Measurements from ENCODE around the gene SIRPB2. TPM values are rescaled to one million over a fixed set of nuclear protein-coding genes. Genes with fewer than 3 reads are reported as not detected.

Gene SIRPB2
- total and polyA plus RNA-seq, 9 donors = 0.88 to 3.8 (median 1.4) TPM

DNA sequence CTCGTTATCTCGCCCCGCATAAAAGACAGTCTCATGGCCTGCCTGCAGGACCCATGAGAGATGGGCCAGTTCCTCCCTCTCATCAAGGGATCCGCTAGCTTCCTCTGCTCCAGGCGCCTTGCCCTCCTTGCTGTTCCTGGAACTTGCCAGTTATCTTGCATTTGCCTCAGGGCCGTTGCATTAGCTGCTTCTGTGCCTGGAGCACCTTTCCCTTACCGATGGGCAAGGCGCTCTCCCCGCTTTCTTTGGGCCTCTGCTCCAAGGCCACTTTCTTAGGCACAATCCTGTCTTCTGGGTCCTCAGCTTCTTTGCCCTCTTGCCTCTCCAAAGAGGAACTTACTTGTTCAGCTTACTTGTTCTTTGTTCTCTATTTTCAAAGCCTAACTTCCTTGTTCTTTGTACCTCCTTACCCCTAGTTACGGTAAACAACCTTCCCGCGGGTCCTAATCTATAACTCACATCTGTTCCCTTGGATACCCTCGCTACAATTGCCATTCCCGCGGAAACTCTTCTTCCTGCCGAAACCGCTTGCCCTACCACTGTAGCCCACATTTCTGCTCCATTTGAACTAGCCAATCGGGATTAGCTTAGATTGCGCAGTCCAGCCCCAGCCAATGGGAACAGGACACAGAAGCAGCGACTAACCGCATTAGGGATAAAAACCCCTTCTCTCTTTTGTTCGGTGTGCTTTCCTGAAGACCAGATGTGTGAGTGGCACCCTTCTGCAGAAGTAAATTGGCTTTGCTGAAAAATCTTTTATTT lies 23.7 kb downstream of the SIRPB2 start:
- TF ChIP-seq, protein P1, sequence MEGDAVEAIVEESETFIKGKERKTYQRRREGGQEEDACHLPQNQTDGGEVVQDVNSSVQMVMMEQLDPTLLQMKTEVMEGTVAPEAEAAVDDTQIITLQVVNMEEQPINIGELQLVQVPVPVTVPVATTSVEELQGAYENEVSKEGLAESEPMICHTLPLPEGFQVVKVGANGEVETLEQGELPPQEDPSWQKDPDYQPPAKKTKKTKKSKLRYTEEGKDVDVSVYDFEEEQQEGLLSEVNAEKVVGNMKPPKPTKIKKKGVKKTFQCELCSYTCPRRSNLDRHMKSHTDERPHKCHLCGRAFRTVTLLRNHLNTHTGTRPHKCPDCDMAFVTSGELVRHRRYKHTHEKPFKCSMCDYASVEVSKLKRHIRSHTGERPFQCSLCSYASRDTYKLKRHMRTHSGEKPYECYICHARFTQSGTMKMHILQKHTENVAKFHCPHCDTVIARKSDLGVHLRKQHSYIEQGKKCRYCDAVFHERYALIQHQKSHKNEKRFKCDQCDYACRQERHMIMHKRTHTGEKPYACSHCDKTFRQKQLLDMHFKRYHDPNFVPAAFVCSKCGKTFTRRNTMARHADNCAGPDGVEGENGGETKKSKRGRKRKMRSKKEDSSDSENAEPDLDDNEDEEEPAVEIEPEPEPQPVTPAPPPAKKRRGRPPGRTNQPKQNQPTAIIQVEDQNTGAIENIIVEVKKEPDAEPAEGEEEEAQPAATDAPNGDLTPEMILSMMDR (IDR thresholded peaks at IDR 0.05) = no peak
- no peak for TF ChIP-seq POLR2A (IDR thresholded peaks at IDR 0.05)
- no peak for TF ChIP-seq EP300 (IDR thresholded peaks at IDR 0.05)
- no peak overlapping the region for H3K27ac ChIP-seq
- no peaks in the 10 kb centered on the region for H3K36me3 ChIP-seq
- intact Hi-C loops (cut with DNase I) = loop anchor here in 2 of 4 donors (5.0 kb wide), 3 partner anchors 75 to 350 kb away; partner anchors contain the start of genes FKBP1A (in 1 of the 2) and PSMF1 (in 1 of the 2)
- peak in 2 of 5 donors; percentile 27 for DNase-seq
- H3K4me1 ChIP-seq (ENCODE audit: insufficient read depth) = peaks cover 10% of the 10 kb centered on the region
- no peaks in the 10 kb centered on the region for H3K27me3 ChIP-seq
- H3K9me3 ChIP-seq = no peaks in the 10 kb centered on the region
- H3K4me3 ChIP-seq = no peak overlapping the region
- 63 to 68% (median 67%) methylated on average over 22 of the region's 22 CpGs for WGBS, 3 donors

DNA sequence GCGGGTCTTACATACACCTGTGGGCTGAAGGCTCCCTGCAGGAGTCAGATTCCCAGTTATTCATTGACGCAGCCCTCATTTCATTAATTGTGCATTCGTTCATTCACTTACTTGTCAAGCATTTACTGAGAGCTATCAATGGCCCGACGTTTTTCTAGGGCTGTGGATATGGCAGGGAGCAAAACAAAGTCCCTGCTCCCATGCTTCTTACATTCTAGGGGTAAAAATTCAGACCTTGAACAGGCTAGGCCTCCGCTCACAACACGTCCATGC lies 24.2 kb downstream of the SIRPB2 start:
- 1 to 5% (median 2%) methylated on average over 7 of the region's 7 CpGs for WGBS, 3 donors
- TF ChIP-seq EP300 (IDR thresholded peaks at IDR 0.05) = no peak
- TF ChIP-seq, protein P1 (IDR thresholded peaks at IDR 0.05) = no peak
- no peak for TF ChIP-seq POLR2A (IDR thresholded peaks at IDR 0.05)
- H3K4me1 ChIP-seq (ENCODE audit: insufficient read depth) = peaks cover 10% of the 10 kb centered on the region
- H3K27me3 ChIP-seq = no peaks in the 10 kb centered on the region
- intact Hi-C loops (cut with DNase I) = loop anchor here in 2 of 4 donors (5.0 kb wide), 3 partner anchors 75 to 350 kb away; partner anchors contain the start of genes FKBP1A (in 1 of the 2) and PSMF1 (in 1 of the 2)
- no peak overlapping the region for H3K27ac ChIP-seq
- H3K9me3 ChIP-seq = no peaks in the 10 kb centered on the region
- peak overlapping the region; percentile 86 for H3K4me3 ChIP-seq
- H3K36me3 ChIP-seq = no peaks in the 10 kb centered on the region
- DNase-seq = no peak

DNA sequence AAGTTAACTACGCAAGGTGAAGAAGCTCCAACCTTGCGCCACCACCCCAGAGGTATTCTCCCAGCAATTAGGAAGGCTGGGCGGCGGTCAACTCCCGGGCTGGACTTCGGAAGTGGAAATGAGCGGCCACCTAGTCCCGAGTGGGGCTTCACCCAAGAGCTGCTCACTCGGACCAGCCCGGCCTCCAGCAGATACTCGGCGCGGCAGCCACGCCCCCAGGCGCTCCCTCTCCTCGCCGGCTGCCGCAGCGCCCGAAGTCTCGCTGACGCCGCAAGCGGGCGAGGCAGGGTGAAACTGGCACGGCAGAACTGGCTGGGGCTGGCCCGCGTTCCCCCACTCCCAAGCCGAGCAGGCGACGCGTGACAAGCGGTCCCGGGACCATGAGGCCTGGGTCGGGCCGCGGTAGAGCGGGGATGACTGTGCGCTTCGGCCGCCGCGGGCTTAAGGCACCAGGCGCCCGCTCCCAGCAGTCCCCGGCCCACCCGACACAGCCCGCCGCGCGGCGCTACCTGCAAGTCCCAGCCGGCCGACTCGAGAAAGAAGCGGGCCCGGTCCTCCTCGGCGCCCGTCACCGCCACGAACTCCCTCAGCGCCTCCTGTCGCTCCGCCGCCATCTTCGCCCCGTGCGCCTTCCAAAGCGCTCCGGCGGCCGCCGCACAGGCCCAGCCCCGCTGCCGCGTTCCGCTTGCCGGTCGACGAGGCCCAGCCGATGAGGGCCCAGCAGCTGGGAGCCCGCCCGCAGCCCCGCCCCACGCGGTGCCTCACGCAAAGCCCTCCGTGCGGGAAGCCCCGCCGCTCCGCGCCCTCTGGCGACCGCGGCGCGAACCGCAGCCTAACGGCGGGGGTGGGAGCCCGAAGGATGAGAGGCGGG lies 24.8 kb downstream of the SIRPB2 start, which contains the start of gene NSFL1C:
Gene NSFL1C, minus strand, starts transcription at position 639 of the 871 bp plus-strand sequence. Its CDS starts 25 bp downstream, at position 614.
- TF ChIP-seq POLR2A (IDR thresholded peaks at IDR 0.05) (peak; percentile 71), EP300 (IDR thresholded peaks at IDR 0.05) (no peak)
- TF ChIP-seq, protein P1 (IDR thresholded peaks at IDR 0.05) = peak; percentile 96 to 99 (median 98)

More for the DNA sequence above, 24.8 kb downstream of the SIRPB2 start, which contains the start of gene NSFL1C:
- Histone ChIP-seq H3K9me3 (no peaks in the 10 kb centered on the region), H3K27ac (peak within 1 kb of the TSS; percentile 16 to 69), H3K27me3 (no peaks in the 10 kb centered on the region), H3K36me3 (no peaks in the 10 kb centered on the region), H3K4me1 (ENCODE audit: insufficient read depth) (peaks cover 10% of the 10 kb centered on the region), H3K4me3 (peak within 1 kb of the TSS; percentile 86)
- intact Hi-C loops (cut with DNase I) = loop anchor here in 2 of 4 donors (5.0 kb wide), 3 partner anchors 74 to 349 kb away; partner anchors contain the start of genes FKBP1A (in 1 of the 2) and PSMF1 (in 1 of the 2)
- 0 to 1% (median 0%) methylated on average over 51 to 104 of the region's 104 CpGs for WGBS, 3 donors
- DNase-seq = peak; percentile 93 to 97 (median 96)
